HepG2 (cell line): Measurements from ENCODE around the gene RASSF6. TPM values are rescaled to one million over a fixed set of nuclear protein-coding genes. Genes with fewer than 3 reads are reported as not detected.
"Not testable (repeated sequence)": the region's sequence is repeated elsewhere in the genome, so short reads cannot be mapped to it uniquely, and the experiment has no call there.

ENCODE experiments used
- ATAC-seq: fragments of 200-7000 bp; cut with Tn5 transposase; 3 replicates; pipeline ENCODE4 v1.9.1; 2020; ENCODE audit warnings: mild to moderate bottlenecking, moderate library complexity
- BruUV-seq: library from RNA; stranded (reverse); fragments of 400-500 nt; replicated peaks from 2 replicates; lab custom pipeline; 2021; lab: Mats Ljungman, UMichigan
- CTCF ChIA-PET: fragments of 300-600 bp; formaldehyde crosslinking; extraction: SDS; loops from one replicate; lab custom pipeline; 2021; ENCODE audit warnings: low total read pairs, inconsistent platforms, low intra/inter-chr PET ratio; lab: Yijun Ruan, JAX
- POLR2A ChIA-PET: fragments of 350-600 bp; sonication (Branson Sonifier 250); formaldehyde crosslinking; loops from one replicate; lab custom pipeline; 2020; ENCODE audit warnings: antibody characterized with exemption, inconsistent platforms; lab: Yijun Ruan, JAX
- DNase-seq: peaks from one replicate; pipeline ENCODE4 v3.0.0-alpha.2; 2015; ENCODE audit warnings: low spot score
- FAIRE-seq: peaks from 3 replicates; lab custom pipeline; 2011; peaks lifted over from hg19 to GRCh38; lab: Jason Lieb, UNC
- H2AFZ ChIP-seq: one replicate; pipeline ENCODE4 v1.6.1; 2011; ENCODE audit warnings: low read length, inconsistent platforms
- H3K27ac ChIP-seq: fragments of 300-600 bp; 3 replicates; pipeline ENCODE4 v1.8.0; 2011; ENCODE audit warnings: mixed run types, mild to moderate bottlenecking, mixed read lengths, low read length, inconsistent platforms; ENCODE audit not compliant: insufficient read depth; ENCODE audit errors: extremely low read length
- H3K27me3 ChIP-seq, 2 experiments: fragments of 200-600 bp in 1 of 2; 2 replicates in 1 of 2; 3 replicates in 1 of 2; pipeline versions ENCODE4 v1.6.0 to v1.8.0; 2011; ENCODE audit warnings: low read length in 2 of 2, mild to moderate bottlenecking in 2 of 2, moderate library complexity in 2 of 2, inconsistent platforms in 1 of 2; ENCODE audit not compliant: insufficient read depth in 2 of 2, control insufficient read depth in 1 of 2
- H3K36me3 ChIP-seq, 2 experiments: fragments of 200-600 bp in 1 of 2; replicated peaks in 1 of 2; 2 replicates in 1 of 2; 3 replicates in 1 of 2; pipeline versions ENCODE4 v1.5.1 to v1.8.0; 2011; ENCODE audit warnings: low read length in 2 of 2, inconsistent platforms in 1 of 2; ENCODE audit not compliant: insufficient read depth in 2 of 2, control insufficient read depth in 1 of 2
- H3K4me1 ChIP-seq: 2 replicates; pipeline ENCODE4 v1.5.1; 2012; ENCODE audit warnings: low read length, inconsistent platforms; ENCODE audit not compliant: insufficient read depth
- H3K4me2 ChIP-seq: 2 replicates; pipeline ENCODE4 v1.6.0; 2011; ENCODE audit warnings: low read depth, low read length, inconsistent platforms
- H3K4me3 ChIP-seq, 3 experiments: fragments of 200-600 bp in 1 of 3; sonication (generic), shearing (Covaris generic) in 1 of 3; replicated peaks in 1 of 3; 2 replicates each; pipeline ENCODE4 v1.5.1; 2011 to 2016; ENCODE audit warnings: low read length in 3 of 3, inconsistent platforms in 2 of 3, low read depth in 2 of 3, mild to moderate bottlenecking in 2 of 3, control low read depth in 1 of 3, mixed read lengths in 1 of 3; ENCODE audit not compliant: insufficient read depth in 1 of 3
- H3K79me2 ChIP-seq: one replicate; pipeline ENCODE4 v1.6.1; 2011; ENCODE audit warnings: low read length, inconsistent platforms; ENCODE audit not compliant: insufficient read depth
- H3K9ac ChIP-seq: 2 replicates; pipeline ENCODE4 v1.6.0; 2011; ENCODE audit warnings: mild to moderate bottlenecking, low read depth, low read length, inconsistent platforms; ENCODE audit not compliant: insufficient read depth
- H3K9me3 ChIP-seq: 2 replicates; pipeline ENCODE4 v1.5.1; 2012; ENCODE audit warnings: mild to moderate bottlenecking, low read length
- H4K20me1 ChIP-seq: 2 replicates; pipeline ENCODE4 v1.6.0; 2011; ENCODE audit warnings: inconsistent platforms, mild to moderate bottlenecking, low read length, moderate library complexity; ENCODE audit not compliant: insufficient read depth
- CENPX ChIP-seq: sonication (generic); formaldehyde crosslinking; IDR thresholded peaks from 2 replicates; pipeline ENCODE4 v1.9.0; 2021; ENCODE audit warnings: mild to moderate bottlenecking, missing genetic modification reagents, moderate library complexity
- FOXA1 ChIP-seq, 2 experiments: fragments of 450-650 bp in 1 of 2; sonication (generic) in 1 of 2; formaldehyde crosslinking in 1 of 2; IDR thresholded peaks; 2 replicates each; pipeline versions ENCODE4 v1.4.0 to v1.6.1; 2016 to 2020; ENCODE audit warnings: missing genetic modification reagents in 1 of 2
- POLR2G ChIP-seq: fragments of 200-400 bp; formaldehyde crosslinking; IDR thresholded peaks from 2 replicates; pipeline ENCODE4 v1.6.1; 2018; ENCODE audit warnings: mild to moderate bottlenecking, low read depth, low read length, moderate library complexity
- SALL1 ChIP-seq: sonication (generic); formaldehyde crosslinking; IDR thresholded peaks from 2 replicates; pipeline ENCODE4 v1.8.0; 2022; ENCODE audit warnings: mild to moderate bottlenecking, missing genetic modification reagents
- XRCC5 ChIP-seq: fragments of 200-400 bp; formaldehyde crosslinking; optimal IDR thresholded peaks from 2 replicates; pipeline ENCODE3; 2017; ENCODE audit warnings: mild to moderate bottlenecking, low read length
- ZNF251 ChIP-seq: sonication (generic); formaldehyde crosslinking; IDR thresholded peaks from 2 replicates; pipeline ENCODE4 v1.9.0; 2021; ENCODE audit warnings: mild to moderate bottlenecking, missing genetic modification reagents
- WGBS: methylation state at CpG from one replicate; pipeline ENCODE4 v1.1.6; 2017; ENCODE audit warnings: low lambda C conversion rate; 5-methylcytosine and 5-hydroxymethylcytosine counted together
- in situ Hi-C: cut with HindIII; loops from 2 replicates; pipeline ENCODE4 v1.10.0; 2017; ENCODE audit warnings: low pct_unique_long_range_greater_than_20kb; ENCODE audit not compliant: extremely low pct_ligation_motif_present
- intact Hi-C: fragments of 100-400 bp; cut with micrococcal nuclease; formaldehyde crosslinking; loops from one replicate; pipeline ENCODE4 v1.10.0; 2022; ENCODE audit not compliant: unreplicated experiment
- polyA plus RNA-seq, 8 experiments: library from polyadenylated mRNA; depleted of rRNA in 3 of 8; stranded (reverse) in 7 of 8; unstranded in 1 of 8; fragments of >200 nt; fragmentation: Illumina TruSeq in 4 of 8; extraction: Trizol in 4 of 8; gene quantifications; 2 replicates each; pipeline versions ENCODE4 v1.2.1 to v1.2.3, GENCODE V29; 2011 to 2016; ENCODE audit warnings: low read depth in 4 of 8, missing spikeins in 1 of 8, mixed read lengths in 1 of 8; ENCODE audit not compliant: insufficient read depth in 1 of 8
- total RNA-seq, 5 experiments: library from RNA; depleted of rRNA; stranded (reverse); fragments of >200 nt; fragmentation: Illumina TruSeq; extraction: Trizol; gene quantifications; 2 replicates each; pipeline ENCODE4 v1.2.3, GENCODE V29; 2016; ENCODE audit warnings: low read depth in 1 of 5
- TF ChIP-seq, protein P1 (sequence below): sonication (generic); formaldehyde crosslinking; IDR thresholded peaks from 2 replicates; pipeline ENCODE4 v1.4.0; 2020; ENCODE audit warnings: missing genetic modification reagents, mild to moderate bottlenecking, borderline replicate concordance
- TF ChIP-seq, protein P2 (sequence below): sonication (generic); formaldehyde crosslinking; IDR thresholded peaks from 2 replicates; pipeline ENCODE4 v1.8.1; 2022; ENCODE audit warnings: mild to moderate bottlenecking, missing genetic modification reagents
- TF ChIP-seq, protein P3 (sequence below): sonication (generic); formaldehyde crosslinking; IDR thresholded peaks from 2 replicates; pipeline ENCODE4 v1.5.1; 2020; ENCODE audit warnings: mild to moderate bottlenecking, missing genetic modification reagents, moderate library complexity
- TF ChIP-seq, protein P4 (sequence below): sonication (generic); formaldehyde crosslinking; IDR thresholded peaks from 2 replicates; pipeline ENCODE4 v1.4.0; 2020; ENCODE audit warnings: missing genetic modification reagents, borderline replicate concordance

RASSF6 gene
- total and polyA plus RNA-seq, 2 of the 13 experiments (the other 11 are each of a cell fraction or from before 2014, with no cell fraction given): 0.03 to 0.11 TPM

DNA sequence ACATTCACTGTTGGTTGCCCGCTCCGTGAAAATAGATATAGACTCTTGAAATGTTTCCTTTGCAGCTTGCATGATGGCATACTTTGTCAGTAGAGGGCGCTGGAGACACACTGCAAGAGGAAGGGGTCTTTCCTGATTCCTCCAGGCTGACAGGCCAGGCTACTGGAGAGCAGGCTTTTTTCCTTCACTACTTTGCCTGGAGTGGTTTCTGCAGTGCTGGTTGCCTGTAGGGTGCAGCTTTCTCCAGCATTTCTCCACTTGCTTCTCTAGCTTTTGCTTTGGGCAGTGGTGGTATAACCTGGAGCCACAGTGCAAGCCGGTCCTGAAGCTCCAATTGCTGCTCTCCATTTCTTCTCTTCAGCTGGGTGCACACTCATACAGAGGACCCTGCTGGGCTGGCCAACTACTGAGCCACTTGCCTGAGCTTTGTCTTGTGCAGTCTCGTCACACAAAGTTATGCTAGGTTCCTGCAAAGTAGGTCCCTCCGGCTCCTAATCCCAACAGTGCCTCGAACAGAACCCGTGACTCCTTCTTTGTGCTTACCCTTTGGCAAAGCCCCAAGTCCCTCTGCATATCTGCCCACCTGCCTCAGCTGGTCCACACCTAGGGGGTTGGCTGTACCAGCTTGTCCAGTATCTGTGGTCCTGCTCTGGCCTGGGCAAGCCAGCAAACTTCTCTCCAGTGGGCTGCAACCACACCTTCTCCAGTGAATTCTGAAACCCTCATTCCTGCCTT lies 46.3 kb downstream of the RASSF6 start (continued):
- TF ChIP-seq, protein P1, sequence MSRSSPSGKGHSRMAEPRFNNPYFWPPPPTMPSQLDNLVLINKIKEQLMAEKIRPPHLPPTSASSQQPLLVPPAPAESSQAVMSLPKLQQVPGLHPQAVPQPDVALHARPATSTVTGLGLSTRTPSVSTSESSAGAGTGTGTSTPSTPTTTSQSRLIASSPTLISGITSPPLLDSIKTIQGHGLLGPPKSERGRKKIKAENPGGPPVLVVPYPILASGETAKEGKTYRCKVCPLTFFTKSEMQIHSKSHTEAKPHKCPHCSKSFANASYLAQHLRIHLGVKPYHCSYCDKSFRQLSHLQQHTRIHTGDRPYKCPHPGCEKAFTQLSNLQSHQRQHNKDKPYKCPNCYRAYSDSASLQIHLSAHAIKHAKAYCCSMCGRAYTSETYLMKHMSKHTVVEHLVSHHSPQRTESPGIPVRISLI: peak; percentile 31; the same call in 1 of the 2 replicates
- TF ChIP-seq, protein P2, sequence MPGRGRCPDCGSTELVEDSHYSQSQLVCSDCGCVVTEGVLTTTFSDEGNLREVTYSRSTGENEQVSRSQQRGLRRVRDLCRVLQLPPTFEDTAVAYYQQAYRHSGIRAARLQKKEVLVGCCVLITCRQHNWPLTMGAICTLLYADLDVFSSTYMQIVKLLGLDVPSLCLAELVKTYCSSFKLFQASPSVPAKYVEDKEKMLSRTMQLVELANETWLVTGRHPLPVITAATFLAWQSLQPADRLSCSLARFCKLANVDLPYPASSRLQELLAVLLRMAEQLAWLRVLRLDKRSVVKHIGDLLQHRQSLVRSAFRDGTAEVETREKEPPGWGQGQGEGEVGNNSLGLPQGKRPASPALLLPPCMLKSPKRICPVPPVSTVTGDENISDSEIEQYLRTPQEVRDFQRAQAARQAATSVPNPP (CRISPR knock-in tag): no peak
- TF ChIP-seq XRCC5 (peak; percentile 53), ZNF251 (CRISPR knock-in tag) (no peak), CENPX (CRISPR knock-in tag) (no peak), POLR2G (no peak)

DNA sequence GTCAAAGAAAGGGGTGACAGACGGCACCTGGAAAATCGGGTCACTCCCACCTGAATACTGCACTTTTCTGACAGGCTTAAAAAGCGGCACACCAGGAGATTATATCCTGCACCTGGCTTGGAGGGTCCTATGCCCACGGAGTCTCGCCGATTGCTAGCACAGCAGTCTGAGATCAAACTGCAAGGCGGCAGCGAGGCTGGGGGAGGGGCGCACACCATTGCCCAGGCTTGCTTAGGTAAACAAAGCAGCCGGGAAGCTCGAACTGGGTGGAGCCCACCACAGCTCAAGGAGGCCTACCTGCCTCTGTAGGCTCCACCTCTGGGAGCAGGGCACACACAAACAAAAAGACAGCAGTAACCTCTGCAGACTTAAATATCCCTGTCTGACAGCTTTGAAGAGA lies 69.4 kb downstream of the RASSF6 start:
- H3K36me3 ChIP-seq; DNase-seq; CTCF ChIA-PET; H3K9me3 ChIP-seq; H4K20me1 ChIP-seq; ATAC-seq; intact Hi-C loops; FAIRE-seq; H3K79me2 ChIP-seq; H2AFZ ChIP-seq; BruUV-seq; H3K27ac ChIP-seq; H3K9ac ChIP-seq; H3K27me3 ChIP-seq; TF ChIP-seq FOXA1 (IDR thresholded peaks at IDR 0.05): not testable (repeated sequence)
- in situ Hi-C loops: loop anchor here (25.0 kb wide), 1 partner anchor 89 kb away; no protein-coding TSS in a partner anchor
- POLR2A ChIA-PET: interaction anchor here (1.5 kb wide), 1 partner anchor 48 kb away, joined by 4 read pairs; no protein-coding TSS in a partner anchor
- TF ChIP-seq, protein P3, sequence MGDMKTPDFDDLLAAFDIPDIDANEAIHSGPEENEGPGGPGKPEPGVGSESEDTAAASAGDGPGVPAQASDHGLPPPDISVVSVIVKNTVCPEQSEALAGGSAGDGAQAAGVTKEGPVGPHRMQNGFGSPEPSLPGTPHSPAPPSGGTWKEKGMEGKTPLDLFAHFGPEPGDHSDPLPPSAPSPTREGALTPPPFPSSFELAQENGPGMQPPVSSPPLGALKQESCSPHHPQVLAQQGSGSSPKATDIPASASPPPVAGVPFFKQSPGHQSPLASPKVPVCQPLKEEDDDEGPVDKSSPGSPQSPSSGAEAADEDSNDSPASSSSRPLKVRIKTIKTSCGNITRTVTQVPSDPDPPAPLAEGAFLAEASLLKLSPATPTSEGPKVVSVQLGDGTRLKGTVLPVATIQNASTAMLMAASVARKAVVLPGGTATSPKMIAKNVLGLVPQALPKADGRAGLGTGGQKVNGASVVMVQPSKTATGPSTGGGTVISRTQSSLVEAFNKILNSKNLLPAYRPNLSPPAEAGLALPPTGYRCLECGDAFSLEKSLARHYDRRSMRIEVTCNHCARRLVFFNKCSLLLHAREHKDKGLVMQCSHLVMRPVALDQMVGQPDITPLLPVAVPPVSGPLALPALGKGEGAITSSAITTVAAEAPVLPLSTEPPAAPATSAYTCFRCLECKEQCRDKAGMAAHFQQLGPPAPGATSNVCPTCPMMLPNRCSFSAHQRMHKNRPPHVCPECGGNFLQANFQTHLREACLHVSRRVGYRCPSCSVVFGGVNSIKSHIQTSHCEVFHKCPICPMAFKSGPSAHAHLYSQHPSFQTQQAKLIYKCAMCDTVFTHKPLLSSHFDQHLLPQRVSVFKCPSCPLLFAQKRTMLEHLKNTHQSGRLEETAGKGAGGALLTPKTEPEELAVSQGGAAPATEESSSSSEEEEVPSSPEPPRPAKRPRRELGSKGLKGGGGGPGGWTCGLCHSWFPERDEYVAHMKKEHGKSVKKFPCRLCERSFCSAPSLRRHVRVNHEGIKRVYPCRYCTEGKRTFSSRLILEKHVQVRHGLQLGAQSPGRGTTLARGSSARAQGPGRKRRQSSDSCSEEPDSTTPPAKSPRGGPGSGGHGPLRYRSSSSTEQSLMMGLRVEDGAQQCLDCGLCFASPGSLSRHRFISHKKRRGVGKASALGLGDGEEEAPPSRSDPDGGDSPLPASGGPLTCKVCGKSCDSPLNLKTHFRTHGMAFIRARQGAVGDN: 0 out of 2 replicates have a peak, but pooled peaks have one; percentile 25
- TF ChIP-seq SALL1 (CRISPR knock-in tag) (peak; percentile 18; the same call in 1 of the 2 replicates), FOXA1 (CRISPR knock-in tag; IDR thresholded peaks at IDR 0.05) (peak; percentile 62)
- TF ChIP-seq, protein P4, sequence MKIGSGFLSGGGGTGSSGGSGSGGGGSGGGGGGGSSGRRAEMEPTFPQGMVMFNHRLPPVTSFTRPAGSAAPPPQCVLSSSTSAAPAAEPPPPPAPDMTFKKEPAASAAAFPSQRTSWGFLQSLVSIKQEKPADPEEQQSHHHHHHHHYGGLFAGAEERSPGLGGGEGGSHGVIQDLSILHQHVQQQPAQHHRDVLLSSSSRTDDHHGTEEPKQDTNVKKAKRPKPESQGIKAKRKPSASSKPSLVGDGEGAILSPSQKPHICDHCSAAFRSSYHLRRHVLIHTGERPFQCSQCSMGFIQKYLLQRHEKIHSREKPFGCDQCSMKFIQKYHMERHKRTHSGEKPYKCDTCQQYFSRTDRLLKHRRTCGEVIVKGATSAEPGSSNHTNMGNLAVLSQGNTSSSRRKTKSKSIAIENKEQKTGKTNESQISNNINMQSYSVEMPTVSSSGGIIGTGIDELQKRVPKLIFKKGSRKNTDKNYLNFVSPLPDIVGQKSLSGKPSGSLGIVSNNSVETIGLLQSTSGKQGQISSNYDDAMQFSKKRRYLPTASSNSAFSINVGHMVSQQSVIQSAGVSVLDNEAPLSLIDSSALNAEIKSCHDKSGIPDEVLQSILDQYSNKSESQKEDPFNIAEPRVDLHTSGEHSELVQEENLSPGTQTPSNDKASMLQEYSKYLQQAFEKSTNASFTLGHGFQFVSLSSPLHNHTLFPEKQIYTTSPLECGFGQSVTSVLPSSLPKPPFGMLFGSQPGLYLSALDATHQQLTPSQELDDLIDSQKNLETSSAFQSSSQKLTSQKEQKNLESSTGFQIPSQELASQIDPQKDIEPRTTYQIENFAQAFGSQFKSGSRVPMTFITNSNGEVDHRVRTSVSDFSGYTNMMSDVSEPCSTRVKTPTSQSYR (CRISPR knock-in tag): peak; percentile 89
- 18% methylated on average over 3 of the region's 11 CpGs for WGBS
- Histone ChIP-seq H3K4me3 (peak overlapping the region in 1 of 3 experiments; percentile 28; a peak in 2 of 6 replicates), H3K4me1 (peaks cover 17% of the 10 kb centered on the region), H3K4me2 (peak overlapping the region; percentile 53)
